RWPE1 (cell line): ENCODE data around the gene IQCB1.
A peak's percentile ranks its signal among the peaks of the same experiment; 100 is the strongest.

Experiments used
- CTCF ChIA-PET: fragments of 350-600 bp; sonication (Branson Sonifier 250); formaldehyde crosslinking; extraction: SDS; loops from one replicate; lab custom pipeline; 2021; lab: Yijun Ruan, JAX
- POLR2A ChIA-PET: fragments of 400-600 bp; formaldehyde crosslinking; extraction: SDS; loops from one replicate; lab custom pipeline; 2020; ENCODE audit warnings: antibody characterized with exemption; ENCODE audit not compliant: low non-redundant PET; lab: Yijun Ruan, JAX
- DNase-seq: peaks from one replicate; pipeline ENCODE4 v3.0.0; 2012; ENCODE audit warnings: low spot score
- H3K27ac ChIP-seq: fragments of 450-650 bp; 2 replicates; pipeline ENCODE4 v1.5.1; 2017
- CTCF ChIP-seq: fragments of 450-650 bp; conservative IDR thresholded peaks from 2 replicates; pipeline ENCODE4 v1.5.1; 2017; ENCODE audit warnings: low read depth, mild to moderate bottlenecking

Gene IQCB1

GRCh38 chr3:121836064-121836463 is 1.2 kb upstream of the IQCB1 start:
- no peak for TF ChIP-seq CTCF
- ChIA-PET CTCF (no interaction called here), POLR2A (no interaction called here)
- no peak for DNase-seq
- H3K27ac ChIP-seq: no peak overlapping the region

GRCh38 chr3:121835465-121835801 is 573 bp upstream of the IQCB1 start:
- POLR2A ChIA-PET: no interaction called here
- CTCF ChIA-PET: interaction anchor here (0.7 kb wide), 1 partner anchor 743 kb away, joined by 3 read pairs; no protein-coding TSS in a partner anchor
- TF ChIP-seq CTCF: no peak
- DNase-seq: no peak
- no peak overlapping the region for H3K27ac ChIP-seq

- POLR2A ChIA-PET: no interaction called here
Measured at GRCh38 chr3:121834157-121834670, 646 bp downstream of the IQCB1 start.

GRCh38 chr3:121822973-121823372 is 11.9 kb downstream of the IQCB1 start:
- no peak overlapping the region for H3K27ac ChIP-seq
- no peak for DNase-seq
- TF ChIP-seq CTCF: no peak
- ChIA-PET CTCF (no interaction called here), POLR2A (no interaction called here)

More at GRCh38 chr3:121834157-121834670, 646 bp downstream of the IQCB1 start:
- CTCF ChIA-PET: interaction anchor here (0.7 kb wide), 1 partner anchor 160 kb away, joined by 3 read pairs; no protein-coding TSS in a partner anchor
- no peak for TF ChIP-seq CTCF
- peak; percentile 23 for DNase-seq
- peak overlapping the region; percentile 61 for H3K27ac ChIP-seq

- H3K27ac ChIP-seq: no peak overlapping the region
- ChIA-PET POLR2A (no interaction called here), CTCF (no interaction called here)
- no peak for DNase-seq
- TF ChIP-seq CTCF: no peak
Measured at GRCh38 chr3:121821421-121822199, 13.2 kb downstream of the IQCB1 start.

- CTCF ChIA-PET: interaction anchor here (0.6 kb wide), 1 partner anchor 9 kb away, joined by 6 read pairs; no protein-coding TSS in a partner anchor
- no peak overlapping the region for H3K27ac ChIP-seq
- no peak for TF ChIP-seq CTCF
- no peak for DNase-seq
- POLR2A ChIA-PET: no interaction called here
Measured at GRCh38 chr3:121819236-121819635, 15.6 kb downstream of the IQCB1 start.
